ENCODE results near the gene TBCK. TPM values are rescaled to one million over a fixed set of nuclear protein-coding genes. Genes with fewer than 3 reads are reported as not detected.

TBCK gene
- total RNA-seq, 1 donor from 2014 or later = 77.8 TPM

DNA sequence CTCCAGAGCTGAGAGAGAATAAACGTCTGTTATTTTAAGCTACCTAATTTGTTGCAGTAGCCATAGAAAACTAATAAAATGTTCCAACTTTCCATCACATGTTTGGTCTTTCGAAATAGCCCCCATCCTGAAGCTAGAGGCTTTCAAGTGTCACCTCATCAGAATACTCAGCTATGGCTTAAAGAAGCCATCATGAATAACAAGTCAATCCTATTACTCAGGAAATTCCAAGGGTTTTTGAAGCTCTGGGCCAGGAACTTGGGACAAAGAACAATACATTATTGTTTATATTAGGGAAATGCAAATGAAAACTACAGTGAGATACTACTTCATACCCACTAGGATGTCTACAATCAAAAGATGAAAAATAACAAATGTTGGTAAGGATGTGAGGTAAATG is 42.2 kb downstream of the TBCK start:
- H3K4me3 Mint-ChIP-seq (ENCODE audit: low read depth) = no peak overlapping the region
- H3K9me3 Mint-ChIP-seq (ENCODE audit: low read depth) = no peaks in the 10 kb centered on the region
- no peaks in the 10 kb centered on the region for H3K4me1 Mint-ChIP-seq (ENCODE audit: low read depth)
- TF ChIP-seq CTCF (IDR thresholded peaks at IDR 0.05; ENCODE audit: unreplicated experiment) = no peak
- no peak overlapping the region for H3K27ac Mint-ChIP-seq
- no peak for DNase-seq (ENCODE audit: low spot score, unreplicated experiment)
- no peaks in the 10 kb centered on the region for H3K27me3 Mint-ChIP-seq
- H3K36me3 Mint-ChIP-seq (ENCODE audit: insufficient read depth) = peaks cover 5% of the 10 kb centered on the region

DNA sequence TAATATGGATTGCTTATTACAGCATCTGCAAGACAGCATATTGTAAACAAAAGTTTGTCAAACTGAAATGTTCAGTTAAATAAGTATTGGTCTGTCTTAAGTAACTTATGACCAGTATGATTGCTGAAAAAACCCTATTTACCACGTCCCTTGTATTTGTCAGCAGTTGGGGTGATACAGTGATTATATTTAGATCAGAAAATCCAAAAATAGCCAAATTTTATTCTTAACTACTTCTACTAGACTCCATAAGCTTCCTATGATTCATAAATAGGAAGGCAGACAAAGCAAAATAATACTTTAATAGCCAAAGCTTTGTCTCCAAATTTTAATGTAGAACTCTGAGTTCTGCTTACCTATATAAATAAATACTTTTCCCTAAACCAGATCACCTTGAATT is 45.3 kb downstream of the TBCK start:
- H3K9me3 Mint-ChIP-seq (ENCODE audit: low read depth) = no peaks in the 10 kb centered on the region
- DNase-seq (ENCODE audit: low spot score, unreplicated experiment) = no peak
- no peaks in the 10 kb centered on the region for H3K4me1 Mint-ChIP-seq (ENCODE audit: low read depth)
- no peaks in the 10 kb centered on the region for H3K27me3 Mint-ChIP-seq
- TF ChIP-seq CTCF (IDR thresholded peaks at IDR 0.05; ENCODE audit: unreplicated experiment) = no peak
- H3K27ac Mint-ChIP-seq = no peak overlapping the region
- H3K4me3 Mint-ChIP-seq (ENCODE audit: low read depth) = no peak overlapping the region
- peaks cover 5% of the 10 kb centered on the region for H3K36me3 Mint-ChIP-seq (ENCODE audit: insufficient read depth)

DNA sequence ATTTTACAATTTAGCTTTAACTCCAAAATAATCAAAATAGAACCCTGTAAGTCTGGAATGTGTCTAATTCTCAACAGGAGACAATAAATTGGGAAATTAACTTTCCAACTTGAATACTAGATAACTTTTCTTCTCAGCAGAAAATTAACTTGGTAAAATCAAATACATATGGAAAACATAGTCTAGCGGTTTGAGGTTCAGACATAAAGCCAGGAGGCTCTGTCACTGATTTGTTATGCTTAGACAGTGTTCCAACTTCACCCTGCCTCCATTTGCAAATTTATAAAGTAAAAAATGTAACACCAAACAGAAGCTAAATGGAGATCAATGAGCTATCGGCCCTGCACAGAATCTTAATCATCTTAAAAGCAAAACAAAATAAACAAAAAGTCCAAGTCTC is 46.3 kb downstream of the TBCK start:
- H3K4me1 Mint-ChIP-seq (ENCODE audit: low read depth) = no peaks in the 10 kb centered on the region
- no peak for TF ChIP-seq CTCF (IDR thresholded peaks at IDR 0.05; ENCODE audit: unreplicated experiment)
- no peaks in the 10 kb centered on the region for H3K9me3 Mint-ChIP-seq (ENCODE audit: low read depth)
- no peaks in the 10 kb centered on the region for H3K27me3 Mint-ChIP-seq
- H3K27ac Mint-ChIP-seq = no peak overlapping the region
- peaks cover 5% of the 10 kb centered on the region for H3K36me3 Mint-ChIP-seq (ENCODE audit: insufficient read depth)
- no peak overlapping the region for H3K4me3 Mint-ChIP-seq (ENCODE audit: low read depth)
- no peak for DNase-seq (ENCODE audit: low spot score, unreplicated experiment)

- H3K27ac Mint-ChIP-seq = no peak overlapping the region
- H3K9me3 Mint-ChIP-seq (ENCODE audit: low read depth) = no peaks in the 10 kb centered on the region
- H3K36me3 Mint-ChIP-seq (ENCODE audit: insufficient read depth) = peaks cover 1% of the 10 kb centered on the region
- no peak overlapping the region for H3K4me3 Mint-ChIP-seq (ENCODE audit: low read depth)
- H3K4me1 Mint-ChIP-seq (ENCODE audit: low read depth) = peaks cover 4% of the 10 kb centered on the region
- DNase-seq (ENCODE audit: low spot score, unreplicated experiment) = no peak
- no peaks in the 10 kb centered on the region for H3K27me3 Mint-ChIP-seq
- no peak for TF ChIP-seq CTCF (IDR thresholded peaks at IDR 0.05; ENCODE audit: unreplicated experiment)
These were observed 47.2 kb downstream of the TBCK start for GRCh38 chr4:106268786-106269185.

- H3K4me1 Mint-ChIP-seq (ENCODE audit: low read depth) = peaks cover 4% of the 10 kb centered on the region
- no peak for DNase-seq (ENCODE audit: low spot score, unreplicated experiment)
- no peaks in the 10 kb centered on the region for H3K36me3 Mint-ChIP-seq (ENCODE audit: insufficient read depth)
These were observed 49.8 kb downstream of the TBCK start for GRCh38 chr4:106266201-106266600.

More at GRCh38 chr4:106266201-106266600, 49.8 kb downstream of the TBCK start:
- no peaks in the 10 kb centered on the region for H3K9me3 Mint-ChIP-seq (ENCODE audit: low read depth)
- H3K27ac Mint-ChIP-seq = no peak overlapping the region
- no peaks in the 10 kb centered on the region for H3K27me3 Mint-ChIP-seq
- peak; percentile 46 for TF ChIP-seq CTCF (IDR thresholded peaks at IDR 0.05; ENCODE audit: unreplicated experiment)
- no peak overlapping the region for H3K4me3 Mint-ChIP-seq (ENCODE audit: low read depth)

All from progenitor cell of endocrine pancreas (in vitro differentiated cells).